DOHH2 (cell line): ENCODE measurements around the gene ATP8B4.

Experiments
- H3F3A ChIP-seq: fragments of 200-600 bp; sonication (generic), shearing (Covaris generic); 2 replicates; pipeline ENCODE4 v1.6.0; 2016; ENCODE audit warnings: antibody characterized with exemption, mild to moderate bottlenecking; ENCODE audit not compliant: control insufficient read depth, insufficient read depth
- H3K27ac ChIP-seq: fragments of 200-600 bp; sonication (generic); 2 replicates; pipeline ENCODE4 v1.5.1; 2014; ENCODE audit warnings: low read depth, mild to moderate bottlenecking, low read length, moderate library complexity
- H3K27me3 ChIP-seq: fragments of 200-600 bp; sonication (generic); 2 replicates; pipeline ENCODE4 v1.6.1; 2014; ENCODE audit warnings: mild to moderate bottlenecking, low read length, mixed read lengths; ENCODE audit not compliant: control insufficient read depth
- H3K36me3 ChIP-seq: fragments of 200-600 bp; sonication (generic); 2 replicates; pipeline ENCODE4 v1.6.1; 2014; ENCODE audit warnings: mild to moderate bottlenecking, low read length, moderate library complexity, mixed read lengths; ENCODE audit not compliant: control insufficient read depth
- H3K4me1 ChIP-seq: fragments of 200-600 bp; sonication (generic); 2 replicates; pipeline ENCODE4 v1.6.1; 2014; ENCODE audit warnings: mild to moderate bottlenecking, low read length, mixed read lengths; ENCODE audit not compliant: control insufficient read depth
- H3K4me2 ChIP-seq: fragments of 200-600 bp; sonication (generic); 2 replicates; pipeline ENCODE4 v1.6.0; 2014; ENCODE audit warnings: mild to moderate bottlenecking, low read length, moderate library complexity
- H3K4me3 ChIP-seq: fragments of 200-600 bp; sonication (generic); 2 replicates; pipeline ENCODE4 v1.5.1; 2014; ENCODE audit warnings: mild to moderate bottlenecking, low read length, mixed read lengths
- H3K79me2 ChIP-seq: fragments of 200-600 bp; sonication (generic); 2 replicates; pipeline ENCODE4 v1.6.1; 2014; ENCODE audit warnings: mild to moderate bottlenecking, low read length, mixed read lengths; ENCODE audit not compliant: control insufficient read depth
- H3K9me2 ChIP-seq: fragments of 200-600 bp; sonication (generic); replicated peaks from 2 replicates; pipeline ENCODE4 v1.6.1; 2014; ENCODE audit warnings: mild to moderate bottlenecking, low read length, mixed read lengths; ENCODE audit not compliant: control insufficient read depth
- H3K9me3 ChIP-seq: fragments of 200-600 bp; sonication (generic); 2 replicates; pipeline ENCODE4 v1.6.1; 2014; ENCODE audit warnings: antibody characterized with exemption, low read length, mixed read lengths; ENCODE audit not compliant: control insufficient read depth, insufficient read depth
- H4K20me1 ChIP-seq: fragments of 200-600 bp; sonication (generic); 2 replicates; pipeline ENCODE4 v1.6.0; 2014; ENCODE audit warnings: low read depth, mild to moderate bottlenecking, antibody characterized with exemption, low read length, moderate library complexity; ENCODE audit not compliant: control insufficient read depth, insufficient read depth
- EZH2phosphoT487 ChIP-seq: fragments of 200-600 bp; sonication (generic); IDR thresholded peaks from 2 replicates; pipeline ENCODE4 v1.6.1; 2017; ENCODE audit warnings: borderline replicate concordance, mild to moderate bottlenecking, antibody characterized with exemption, low read length, moderate library complexity, mixed read lengths
- TF ChIP-seq, protein P1 (sequence below): fragments of 200-600 bp; sonication (generic); IDR thresholded peaks from one replicate; pipeline ENCODE4 v1.5.1; 2014; ENCODE audit warnings: antibody characterized with exemption, mild to moderate bottlenecking, low read depth, low read length; ENCODE audit not compliant: poor library complexity, severe bottlenecking

Gene ATP8B4

DNA sequence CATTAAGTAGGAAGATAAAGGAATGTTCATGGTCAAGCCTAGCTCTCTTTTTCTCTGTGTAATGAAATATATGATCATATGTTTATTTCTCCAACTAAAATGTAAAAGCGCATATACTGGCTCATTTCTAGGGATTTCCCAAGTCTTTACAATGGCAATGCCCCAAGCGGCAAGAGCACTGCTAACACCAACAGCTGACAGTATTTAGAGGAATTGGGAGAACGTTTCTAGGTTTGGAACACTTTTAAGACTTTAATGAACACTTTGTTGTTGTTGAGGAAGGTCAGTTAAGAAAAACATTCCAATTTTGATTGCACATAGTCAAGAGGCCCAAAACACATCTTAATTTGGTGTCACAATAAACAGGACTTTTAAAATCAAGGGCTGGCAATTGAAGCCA is 132.7 kb downstream of the ATP8B4 start:
- no peaks in the 10 kb centered on the region for H3K9me3 ChIP-seq
- no peaks in the 10 kb centered on the region for H3K4me1 ChIP-seq
- H4K20me1 ChIP-seq: no peaks in the 10 kb centered on the region
- no peak overlapping the region for H3K27ac ChIP-seq
- H3K4me2 ChIP-seq: no peak overlapping the region
- no peaks in the 10 kb centered on the region for H3F3A ChIP-seq
- no peaks in the 10 kb centered on the region for H3K36me3 ChIP-seq
- no peak for TF ChIP-seq EZH2phosphoT487
- TF ChIP-seq, protein P1, sequence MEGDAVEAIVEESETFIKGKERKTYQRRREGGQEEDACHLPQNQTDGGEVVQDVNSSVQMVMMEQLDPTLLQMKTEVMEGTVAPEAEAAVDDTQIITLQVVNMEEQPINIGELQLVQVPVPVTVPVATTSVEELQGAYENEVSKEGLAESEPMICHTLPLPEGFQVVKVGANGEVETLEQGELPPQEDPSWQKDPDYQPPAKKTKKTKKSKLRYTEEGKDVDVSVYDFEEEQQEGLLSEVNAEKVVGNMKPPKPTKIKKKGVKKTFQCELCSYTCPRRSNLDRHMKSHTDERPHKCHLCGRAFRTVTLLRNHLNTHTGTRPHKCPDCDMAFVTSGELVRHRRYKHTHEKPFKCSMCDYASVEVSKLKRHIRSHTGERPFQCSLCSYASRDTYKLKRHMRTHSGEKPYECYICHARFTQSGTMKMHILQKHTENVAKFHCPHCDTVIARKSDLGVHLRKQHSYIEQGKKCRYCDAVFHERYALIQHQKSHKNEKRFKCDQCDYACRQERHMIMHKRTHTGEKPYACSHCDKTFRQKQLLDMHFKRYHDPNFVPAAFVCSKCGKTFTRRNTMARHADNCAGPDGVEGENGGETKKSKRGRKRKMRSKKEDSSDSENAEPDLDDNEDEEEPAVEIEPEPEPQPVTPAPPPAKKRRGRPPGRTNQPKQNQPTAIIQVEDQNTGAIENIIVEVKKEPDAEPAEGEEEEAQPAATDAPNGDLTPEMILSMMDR: no peak
- H3K9me2 ChIP-seq: no peaks in the 10 kb centered on the region
- H3K4me3 ChIP-seq: no peak overlapping the region
- H3K79me2 ChIP-seq: no peaks in the 10 kb centered on the region
- no peaks in the 10 kb centered on the region for H3K27me3 ChIP-seq

DNA sequence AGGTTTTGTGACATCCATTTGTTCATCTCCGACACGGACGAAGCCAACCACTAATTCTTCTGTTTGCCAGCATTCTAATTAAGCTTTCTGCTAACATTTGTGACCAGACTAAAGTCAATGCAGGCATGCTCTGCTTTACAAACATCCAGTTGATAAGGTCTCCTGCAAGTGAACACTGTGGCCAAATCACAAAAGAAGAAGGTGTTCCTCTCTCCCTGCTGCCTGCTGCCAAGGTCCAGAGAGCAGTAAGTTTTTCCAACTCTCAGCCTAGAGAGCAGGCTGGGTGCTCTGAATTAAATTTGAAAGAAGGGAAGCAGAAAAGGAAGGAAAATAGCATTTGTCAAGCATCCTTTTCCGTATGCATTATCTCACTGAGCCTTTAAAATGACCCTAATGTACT is 133.6 kb downstream of the ATP8B4 start:
- Histone ChIP-seq H3K4me1 (no peaks in the 10 kb centered on the region), H3K9me3 (no peaks in the 10 kb centered on the region)
- TF ChIP-seq, protein P1: no peak
- no peak for TF ChIP-seq EZH2phosphoT487

DNA sequence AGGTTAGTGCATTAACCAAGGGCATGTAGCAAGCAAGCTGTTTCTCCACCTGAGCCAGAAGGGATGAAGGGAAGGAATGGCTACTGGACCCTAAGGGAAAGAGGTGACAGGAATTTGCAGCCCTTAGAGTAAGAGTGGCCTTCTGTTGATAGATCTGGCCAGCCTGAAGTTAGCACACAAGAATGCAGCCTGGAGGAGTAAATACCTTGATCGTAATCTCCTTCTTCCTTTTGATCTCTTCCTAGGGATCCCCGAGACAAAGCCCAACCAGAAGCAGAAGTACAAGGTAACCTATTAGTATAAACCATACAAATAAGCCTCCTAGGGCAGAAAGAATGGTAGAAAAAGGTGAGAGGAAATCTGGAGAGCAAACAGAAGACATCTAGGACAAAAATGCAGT is 134.6 kb downstream of the ATP8B4 start:
- no peaks in the 10 kb centered on the region for H3K9me2 ChIP-seq
- 0 out of 2 replicates have a peak, but pooled peaks cover 3% of the 10 kb centered on the region for H3K27me3 ChIP-seq
- no peaks in the 10 kb centered on the region for H3F3A ChIP-seq
- no peak overlapping the region for H3K4me2 ChIP-seq
- H3K4me3 ChIP-seq: no peak overlapping the region
- no peaks in the 10 kb centered on the region for H3K4me1 ChIP-seq
- no peaks in the 10 kb centered on the region for H3K36me3 ChIP-seq
- no peaks in the 10 kb centered on the region for H4K20me1 ChIP-seq
- H3K27ac ChIP-seq: no peak overlapping the region
- TF ChIP-seq, protein P1: no peak
- TF ChIP-seq EZH2phosphoT487: no peak
- no peaks in the 10 kb centered on the region for H3K79me2 ChIP-seq
- H3K9me3 ChIP-seq: no peaks in the 10 kb centered on the region

More for the DNA sequence above, 133.6 kb downstream of the ATP8B4 start:
- Histone ChIP-seq H3K4me3 (no peak overlapping the region), H3K36me3 (no peaks in the 10 kb centered on the region), H3K27me3 (no peaks in the 10 kb centered on the region), H3F3A (no peaks in the 10 kb centered on the region), H3K27ac (no peak overlapping the region), H4K20me1 (no peaks in the 10 kb centered on the region), H3K79me2 (no peaks in the 10 kb centered on the region), H3K4me2 (no peak overlapping the region), H3K9me2 (no peaks in the 10 kb centered on the region)
